MM.1S (cell line): ENCODE measurements around the gene TBRG4.

Experiments used
- EZH2 ChIP-seq: fragments of 300-600 bp; sonication (generic); optimal IDR thresholded peaks from 2 replicates; pipeline ENCODE3; 2017; ENCODE audit warnings: low read depth, mild to moderate bottlenecking, antibody characterized with exemption, low read length, mixed read lengths
- EZH2phosphoT487 ChIP-seq: fragments of 300-600 bp; sonication (generic); IDR thresholded peaks from 2 replicates; pipeline ENCODE4 v1.6.1; 2018; ENCODE audit warnings: antibody characterized with exemption, low read length
- TF ChIP-seq, protein P1 (sequence below): fragments of 300-600 bp; sonication (generic); IDR thresholded peaks from 2 replicates; pipeline ENCODE4 v1.5.1; 2016; ENCODE audit warnings: antibody characterized with exemption, low read length, mixed read lengths

DNA sequence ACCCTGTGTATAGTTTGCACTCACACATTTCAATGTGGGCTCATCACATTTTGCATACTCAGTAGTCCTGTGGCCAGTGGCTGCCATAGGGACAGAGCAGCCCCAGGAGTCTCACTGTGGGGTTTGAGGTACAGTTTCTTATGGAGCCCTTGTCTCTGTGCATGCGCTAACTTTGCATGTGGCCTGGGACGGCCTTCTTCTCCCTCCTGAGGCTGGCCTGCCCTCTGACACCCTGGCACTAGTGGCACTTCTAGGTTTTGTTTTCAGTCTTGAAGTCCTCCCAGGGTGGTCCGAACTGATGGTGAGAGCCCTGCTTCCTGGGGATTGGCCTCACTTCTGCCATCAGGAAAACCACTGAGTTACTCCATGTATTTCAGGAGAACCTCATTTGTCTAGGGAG lies 43.9 kb downstream of the TBRG4 start:
- TF ChIP-seq, protein P1, sequence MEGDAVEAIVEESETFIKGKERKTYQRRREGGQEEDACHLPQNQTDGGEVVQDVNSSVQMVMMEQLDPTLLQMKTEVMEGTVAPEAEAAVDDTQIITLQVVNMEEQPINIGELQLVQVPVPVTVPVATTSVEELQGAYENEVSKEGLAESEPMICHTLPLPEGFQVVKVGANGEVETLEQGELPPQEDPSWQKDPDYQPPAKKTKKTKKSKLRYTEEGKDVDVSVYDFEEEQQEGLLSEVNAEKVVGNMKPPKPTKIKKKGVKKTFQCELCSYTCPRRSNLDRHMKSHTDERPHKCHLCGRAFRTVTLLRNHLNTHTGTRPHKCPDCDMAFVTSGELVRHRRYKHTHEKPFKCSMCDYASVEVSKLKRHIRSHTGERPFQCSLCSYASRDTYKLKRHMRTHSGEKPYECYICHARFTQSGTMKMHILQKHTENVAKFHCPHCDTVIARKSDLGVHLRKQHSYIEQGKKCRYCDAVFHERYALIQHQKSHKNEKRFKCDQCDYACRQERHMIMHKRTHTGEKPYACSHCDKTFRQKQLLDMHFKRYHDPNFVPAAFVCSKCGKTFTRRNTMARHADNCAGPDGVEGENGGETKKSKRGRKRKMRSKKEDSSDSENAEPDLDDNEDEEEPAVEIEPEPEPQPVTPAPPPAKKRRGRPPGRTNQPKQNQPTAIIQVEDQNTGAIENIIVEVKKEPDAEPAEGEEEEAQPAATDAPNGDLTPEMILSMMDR = no peak
- TF ChIP-seq EZH2 = no peak
- no peak for TF ChIP-seq EZH2phosphoT487
